Thymus (tissue), 11 donors: ENCODE results near the gene CTSG. TPM values are rescaled to one million over a fixed set of nuclear protein-coding genes. Genes with fewer than 3 reads are reported as not detected.
"Not testable (repeated sequence)": the region's sequence is repeated elsewhere in the genome, so short reads cannot be mapped to it uniquely, and the experiment has no call there.

Source experiments
- DNase-seq, 9 donors: peaks; one replicate each; pipeline ENCODE4 v3.0.0-alpha.2; 2013; ENCODE audit warnings: low spot score in 9 of 9, low read depth in 6 of 9, missing footprints in 1 of 9
- H3K27ac ChIP-seq, 2 donors: one replicate each; pipeline ENCODE4 v1.5.1; 2013; ENCODE audit warnings: control low read depth in 1 of 2, low read depth in 1 of 2, low read length in 1 of 2, mild to moderate bottlenecking in 1 of 2, moderate library complexity in 1 of 2
- H3K27me3 ChIP-seq, 2 donors: one replicate each; pipeline ENCODE4 v1.5.1; 2013; ENCODE audit warnings: low read length in 1 of 2; ENCODE audit not compliant: control insufficient read depth in 2 of 2, insufficient read depth in 1 of 2
- H3K36me3 ChIP-seq, 2 donors: one replicate each; pipeline ENCODE4 v1.5.1; 2013; ENCODE audit warnings: low read length in 1 of 2, mild to moderate bottlenecking in 1 of 2, moderate library complexity in 1 of 2; ENCODE audit not compliant: control insufficient read depth in 2 of 2, insufficient read depth in 2 of 2
- H3K4me1 ChIP-seq, 2 donors: one replicate each; pipeline ENCODE4 v1.5.1; 2013; ENCODE audit warnings: low read length in 2 of 2; ENCODE audit not compliant: control insufficient read depth in 2 of 2, insufficient read depth in 2 of 2
- H3K4me3 ChIP-seq, 2 donors: one replicate each; pipeline ENCODE4 v1.5.1; 2013; ENCODE audit warnings: low read length in 2 of 2, control low read depth in 1 of 2, mild to moderate bottlenecking in 1 of 2
- H3K9me3 ChIP-seq, 2 donors: one replicate each; pipeline ENCODE4 v1.5.1; 2013; ENCODE audit warnings: low read length in 1 of 2, mild to moderate bottlenecking in 1 of 2; ENCODE audit not compliant: control insufficient read depth in 2 of 2, insufficient read depth in 1 of 2
- WGBS: extraction: QIAGEN DNeasy Blood & Tissue Kit; methylation state at CpG from one replicate; pipeline ENCODE4 v1.1.7; 2013; 5-methylcytosine and 5-hydroxymethylcytosine counted together
- polyA plus RNA-seq: library from polyadenylated mRNA; stranded (reverse); fragments of 200-250 nt; gene quantifications from one replicate; pipeline ENCODE4 v1.2.3, GENCODE V29; 2013
- total RNA-seq: library from RNA; stranded (reverse); fragments of 120-200 nt; gene quantifications from one replicate; pipeline ENCODE4 v1.2.4, GENCODE V29; 2013
- donor health status: healthy.

CTSG gene
- total and polyA plus RNA-seq, 2 donors, result 4.8 to 19.9 TPM

- 73% methylated on average over 2 of the region's 2 CpGs for WGBS
Observed at GRCh38 chr14:24565766-24566165, 10.3 kb downstream of the CTSG start.

GRCh38 chr14:24563505-24563904 lies 12.5 kb downstream of the CTSG start:
- no peaks in the 10 kb centered on the region for H3K27me3 ChIP-seq
- H3K9me3 ChIP-seq, result peaks cover 2 to 5% of the 10 kb centered on the region in 2 donors
- no peak for DNase-seq
- 91% methylated on average over 3 of the region's 3 CpGs for WGBS
- no peak overlapping the region for H3K4me3 ChIP-seq
- H3K27ac ChIP-seq, result no peak overlapping the region
- no peaks in the 10 kb centered on the region for H3K4me1 ChIP-seq
- no peaks in the 10 kb centered on the region for H3K36me3 ChIP-seq

More at GRCh38 chr14:24565766-24566165, 10.3 kb downstream of the CTSG start:
- DNase-seq, result no peak
- H3K36me3 ChIP-seq, result no peaks in the 10 kb centered on the region
- H3K27me3 ChIP-seq, result no peaks in the 10 kb centered on the region
- H3K27ac ChIP-seq, result no peak overlapping the region
- no peaks in the 10 kb centered on the region for H3K4me1 ChIP-seq
- H3K4me3 ChIP-seq, result no peak overlapping the region
- H3K9me3 ChIP-seq, result peaks cover 2 to 5% of the 10 kb centered on the region in 2 donors

DNA sequence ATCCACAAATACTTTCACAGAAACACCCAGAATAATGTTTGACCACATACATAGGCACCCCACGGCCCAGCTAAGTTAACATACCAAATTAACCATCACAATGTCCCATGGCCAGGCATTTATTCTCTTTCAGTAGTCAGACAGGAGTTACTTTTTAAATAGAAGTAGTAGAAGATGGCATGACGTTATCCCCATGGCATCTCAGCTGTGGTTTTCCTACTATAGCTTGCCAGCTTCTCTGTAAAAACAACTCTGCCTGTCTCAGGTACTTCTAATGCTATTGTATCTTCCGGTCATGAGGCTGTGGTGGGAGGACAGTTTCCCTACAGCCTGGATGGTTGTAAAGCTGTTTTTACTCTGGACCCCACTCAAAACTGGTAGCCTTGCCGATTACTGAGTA lies 19.3 kb downstream of the CTSG start:
- Histone ChIP-seq H3K27ac (no peak overlapping the region), H3K4me3 (no peak overlapping the region), H3K36me3 (no peaks in the 10 kb centered on the region), H3K9me3 (no peaks in the 10 kb centered on the region), H3K27me3 (no peaks in the 10 kb centered on the region), H3K4me1 (no peaks in the 10 kb centered on the region)
- DNase-seq, result no peak
- 82% methylated on average over 4 of the region's 4 CpGs for WGBS

DNA sequence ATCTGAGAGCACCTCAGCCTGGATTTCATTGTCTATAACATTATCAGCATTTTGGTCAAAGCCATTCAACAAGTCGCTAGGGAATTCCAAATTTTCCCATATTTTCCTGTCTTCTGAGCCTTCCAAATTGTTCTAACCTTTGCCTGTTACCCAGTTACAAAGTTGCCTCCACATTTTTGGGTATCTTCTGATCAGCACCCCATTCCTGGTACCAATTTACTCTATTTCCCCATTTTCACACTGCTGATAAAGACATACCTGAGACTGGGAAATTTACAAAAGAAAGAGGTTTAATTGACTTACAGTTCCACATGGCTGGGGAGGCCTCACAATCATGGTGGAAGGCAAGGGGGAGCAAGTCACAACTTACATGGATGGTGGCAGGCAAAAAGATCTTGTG lies 27.0 kb downstream of the CTSG start:
- DNase-seq, H3K27ac ChIP-seq, H3K9me3 ChIP-seq, H3K27me3 ChIP-seq, H3K4me1 ChIP-seq, H3K4me3 ChIP-seq, H3K36me3 ChIP-seq: not testable (repeated sequence)
- WGBS, result 75% methylated on average over 1 of the region's 1 CpG

DNA sequence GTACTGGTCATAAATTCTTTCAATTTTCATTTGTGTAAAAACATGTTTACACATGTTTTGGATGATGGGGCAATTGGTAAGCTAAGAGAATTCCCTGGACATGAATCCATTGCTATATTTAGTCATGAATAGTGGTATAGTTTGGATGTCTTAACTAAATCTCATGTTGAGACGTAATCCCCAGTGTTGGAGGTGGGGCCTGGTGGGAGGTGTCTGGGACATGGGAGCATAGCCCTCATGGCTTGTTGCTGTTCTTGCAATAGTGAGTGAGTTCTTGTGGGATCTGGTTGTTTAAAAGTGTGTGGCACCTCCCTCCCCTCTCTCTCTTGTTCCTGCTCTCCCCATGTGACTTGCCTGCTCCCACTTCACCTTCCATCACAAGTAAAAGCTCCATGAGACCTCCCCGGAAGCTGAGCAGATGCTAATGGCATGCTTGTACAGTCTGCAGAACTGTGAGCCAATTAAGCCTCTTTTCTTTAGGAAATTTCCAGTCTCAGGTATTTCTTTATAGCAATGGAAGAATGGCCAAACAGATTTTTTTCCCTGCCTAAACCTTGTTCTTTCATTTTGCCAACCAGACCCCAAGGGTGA lies 33.6 kb downstream of the CTSG start:
- Histone ChIP-seq H3K27me3 (no peaks in the 10 kb centered on the region), H3K27ac (no peak overlapping the region), H3K36me3 (no peaks in the 10 kb centered on the region), H3K4me1 (no peaks in the 10 kb centered on the region), H3K9me3 (no peaks in the 10 kb centered on the region), H3K4me3 (no peak overlapping the region)
- 96% methylated on average over 2 of the region's 2 CpGs for WGBS
- DNase-seq, result no peak

DNA sequence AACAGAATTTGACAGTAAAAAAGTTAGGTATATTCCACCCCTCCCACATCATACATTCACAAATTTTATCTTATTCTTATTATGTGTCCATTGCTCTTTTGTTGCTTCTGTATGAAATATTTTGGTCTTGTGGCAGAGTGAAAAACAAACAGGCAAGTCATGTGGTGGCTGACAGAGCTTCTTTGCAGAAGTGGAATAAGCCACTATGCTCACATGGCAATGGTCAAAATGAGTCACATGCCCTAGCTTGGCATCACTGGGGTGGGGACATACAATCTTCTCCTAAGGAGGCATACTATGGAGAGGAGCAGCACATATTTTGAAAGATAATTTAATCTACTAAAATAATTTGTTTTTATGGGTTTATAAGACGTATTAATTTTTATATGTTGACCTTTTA lies 40.3 kb downstream of the CTSG start:
- Histone ChIP-seq H3K27me3 (no peaks in the 10 kb centered on the region), H3K9me3 (no peaks in the 10 kb centered on the region), H3K36me3 (no peaks in the 10 kb centered on the region), H3K27ac (no peak overlapping the region), H3K4me3 (no peak overlapping the region), H3K4me1 (no peaks in the 10 kb centered on the region)
- 89% methylated on average over 1 of the region's 1 CpG for whole genome bisulfite sequencing
- DNase-seq, result no peak

DNA sequence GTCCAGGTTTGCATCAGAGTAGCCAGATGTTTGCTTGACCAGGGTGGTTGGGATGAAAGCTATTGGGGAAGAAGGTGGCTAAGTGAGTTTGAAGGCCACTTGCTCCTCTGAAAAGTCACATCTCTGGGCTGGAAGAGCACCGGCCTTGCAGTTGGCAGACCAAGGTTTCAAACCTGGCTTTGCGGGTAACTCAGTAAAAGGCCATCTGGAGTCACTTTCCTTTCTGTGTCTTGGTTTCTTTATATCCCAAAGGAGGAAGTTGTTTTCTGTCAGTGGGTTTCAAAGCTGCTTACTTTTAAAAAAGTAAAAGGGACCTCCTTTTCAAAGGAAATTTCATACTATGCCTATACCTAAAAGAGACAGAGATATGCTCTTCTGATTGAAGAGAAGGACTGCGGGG lies 41.8 kb downstream of the CTSG start:
- no peak overlapping the region for H3K4me3 ChIP-seq
- no peak overlapping the region for H3K27ac ChIP-seq
- no peaks in the 10 kb centered on the region for H3K36me3 ChIP-seq
- no peak for DNase-seq
- H3K27me3 ChIP-seq, result no peaks in the 10 kb centered on the region
- H3K4me1 ChIP-seq, result no peaks in the 10 kb centered on the region
- H3K9me3 ChIP-seq, result no peaks in the 10 kb centered on the region
- 19% methylated on average over 3 of the region's 3 CpGs for WGBS

DNA sequence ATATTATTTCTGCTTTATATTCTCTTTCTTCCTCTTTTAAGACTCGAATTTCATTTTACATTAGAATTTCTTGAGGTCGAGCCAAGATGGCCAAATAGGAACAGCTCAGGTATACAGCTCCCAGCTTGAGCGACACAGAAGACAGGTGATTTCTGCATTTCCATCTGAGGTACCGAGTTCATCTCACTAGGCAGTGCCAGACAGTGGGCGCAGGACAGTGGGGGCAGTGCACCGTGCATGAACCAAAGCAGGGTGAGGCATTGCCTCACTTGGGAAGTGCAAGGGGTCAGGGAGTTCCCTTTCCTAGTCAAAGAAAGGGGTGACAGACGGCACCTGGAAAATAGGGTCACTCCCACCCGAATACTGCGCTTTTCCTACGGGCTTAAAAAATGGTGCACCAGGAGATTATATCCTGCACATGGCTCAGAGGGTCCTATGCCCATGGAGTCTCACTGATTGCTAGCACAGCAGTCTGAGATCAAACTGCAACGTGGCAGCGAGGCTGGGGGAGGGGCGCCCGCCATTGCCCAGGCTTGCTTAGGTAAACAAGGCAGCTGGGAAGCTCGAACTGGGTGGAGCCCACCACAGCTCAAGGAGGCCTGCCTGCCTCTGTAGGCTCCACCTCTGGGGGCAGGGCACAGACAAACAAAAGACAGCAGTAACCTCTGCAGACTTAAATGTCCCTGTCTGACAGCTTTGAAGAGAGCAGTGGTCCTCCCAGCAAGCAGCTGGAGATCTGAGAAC lies 50.0 kb downstream of the CTSG start:
- H3K9me3 ChIP-seq, H3K4me1 ChIP-seq, DNase-seq, H3K27me3 ChIP-seq, H3K27ac ChIP-seq, H3K36me3 ChIP-seq, H3K4me3 ChIP-seq: not testable (repeated sequence)
- WGBS, result 84% methylated on average over 15 of the region's 15 CpGs
